WI38 (cell line): ENCODE data around the gene OR13C3.

Source experiments
- H3K4me3 ChIP-seq: 2 replicates; pipeline ENCODE4 v1.5.1; 2011; ENCODE audit warnings: low read depth, mild to moderate bottlenecking, control low read depth, low read length
- CTCF ChIP-seq: IDR thresholded peaks from 2 replicates; pipeline ENCODE4 v1.5.1; 2012; ENCODE audit warnings: low read depth, mild to moderate bottlenecking, control low read depth, low read length

OR13C3 gene

DNA sequence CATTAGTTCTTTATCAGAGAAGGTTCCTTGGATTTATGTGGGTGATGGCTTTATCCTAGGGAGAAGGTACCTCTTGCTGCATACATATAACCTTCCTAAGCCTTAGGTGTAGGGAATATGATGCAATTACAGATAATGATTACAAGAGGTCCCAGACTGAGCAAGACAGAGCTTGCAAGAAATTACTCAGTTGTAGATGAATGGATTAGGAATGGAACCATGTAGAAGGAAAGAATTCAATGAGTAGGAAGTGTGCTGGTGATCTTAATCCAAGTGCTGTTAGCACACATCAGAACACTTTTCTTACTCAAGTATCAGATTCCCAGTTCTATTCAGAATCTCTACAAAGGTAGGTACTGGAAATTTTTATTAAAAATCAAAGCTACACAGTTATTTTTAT lies 30.1 kb downstream of the OR13C3 start:
- no peak for TF ChIP-seq CTCF

DNA sequence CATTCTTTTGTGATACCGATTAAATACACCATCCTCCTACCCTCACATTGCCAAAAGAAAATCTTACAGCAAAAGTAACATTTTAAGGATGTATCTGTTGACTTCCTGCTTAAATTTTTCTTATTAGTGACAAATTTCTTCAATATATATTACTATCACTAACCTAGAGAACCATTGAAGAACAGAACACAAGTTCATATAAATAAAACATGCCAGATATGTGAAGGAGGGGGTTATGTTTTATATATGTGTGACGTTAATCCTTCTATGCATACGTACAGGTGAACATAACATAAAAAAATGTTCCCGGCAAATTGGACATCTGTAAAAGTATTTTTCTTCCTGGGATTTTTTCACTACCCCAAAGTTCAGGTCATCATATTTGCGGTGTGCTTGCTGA lies 32.7 kb downstream of the OR13C3 start, which contains the start of gene OR13F1:
Gene OR13F1 (plus strand): TSS at position 301 of the 400 bp plus-strand sequence. CDS start 0 bp downstream, at position 301.
- H3K4me3 ChIP-seq, result no peak within 1 kb of the TSS
- TF ChIP-seq CTCF, result no peak

More for the DNA sequence above, 30.1 kb downstream of the OR13C3 start:
- H3K4me3 ChIP-seq, result no peak overlapping the region

DNA sequence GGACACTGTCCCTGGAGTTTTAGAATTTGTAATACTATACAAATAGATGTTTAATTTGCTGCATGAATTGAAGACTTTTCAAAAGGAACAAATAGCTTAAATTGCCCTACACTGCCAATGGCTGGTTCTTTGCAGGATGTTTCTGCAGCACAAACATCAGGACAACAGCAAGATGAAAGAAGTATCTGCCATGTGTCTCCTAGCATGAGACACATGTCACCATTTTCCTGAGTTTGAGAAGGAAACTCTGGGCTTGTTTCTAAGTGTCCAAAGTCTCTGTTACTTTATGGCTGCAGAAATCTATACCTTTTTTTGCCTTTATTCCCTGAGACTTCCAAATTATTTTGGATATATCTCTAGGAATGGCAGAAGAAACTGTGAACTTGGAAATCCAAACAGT lies 33.2 kb downstream of the OR13C3 start:
- no peak overlapping the region for H3K4me3 ChIP-seq
- no peak for TF ChIP-seq CTCF

DNA sequence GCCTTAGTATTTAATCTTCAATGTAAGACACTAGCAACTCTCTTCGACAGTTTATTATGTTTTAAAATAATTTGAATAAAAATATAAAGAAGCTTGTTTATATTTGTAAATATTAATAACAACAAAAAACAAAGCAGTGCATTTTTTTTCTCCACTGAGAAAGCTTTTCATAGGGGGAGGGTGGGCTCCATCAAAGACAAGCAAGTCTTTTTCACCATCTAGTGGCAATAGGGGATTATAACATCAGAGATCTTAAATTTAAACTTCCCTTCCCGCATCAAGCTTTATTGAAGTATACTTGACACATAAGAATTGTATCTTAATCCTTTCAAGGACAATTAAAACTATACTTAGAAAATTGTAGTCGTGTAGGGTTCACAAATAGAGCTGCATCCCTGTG lies 41.8 kb downstream of the OR13C3 start:
- no peak overlapping the region for H3K4me3 ChIP-seq
- TF ChIP-seq CTCF, result no peak
